Stomach (tissue), 9 donors: ENCODE data around the gene BPGM. TPM values are rescaled to one million over a fixed set of nuclear protein-coding genes. Genes with fewer than 3 reads are reported as not detected.

ENCODE experiments used
- DNase-seq, 2 donors: peaks; one replicate each; pipeline versions ENCODE4 v3.0.0 to v3.0.0-alpha.2; 2013 to 2019
- H3K27ac ChIP-seq, 5 donors: fragments of 200-600 bp in 4 of 5; sonication (generic) in 4 of 5; one replicate each; pipeline ENCODE4 v1.5.1; 2013 to 2019; ENCODE audit warnings: mild to moderate bottlenecking in 1 of 5, moderate library complexity in 1 of 5
- H3K27me3 ChIP-seq, 3 donors: fragments of 200-600 bp; sonication (generic); one replicate each; pipeline ENCODE4 v1.5.1; 2017 to 2019; ENCODE audit warnings: mixed run types in 1 of 3
- H3K36me3 ChIP-seq, 4 donors: fragments of 200-600 bp; sonication (generic); 1 replicate in 3 of 4; 2 replicates in 1 of 4; pipeline ENCODE4 v1.5.1; 2016 to 2019
- H3K4me1 ChIP-seq, 4 donors: fragments of 200-600 bp; sonication (generic); one replicate each; pipeline ENCODE4 v1.5.1; 2016 to 2019
- H3K4me3 ChIP-seq, 4 donors: fragments of 200-600 bp; sonication (generic) in 3 of 4; one replicate each; pipeline ENCODE4 v1.5.1; 2016 to 2019; ENCODE audit warnings: mild to moderate bottlenecking in 1 of 4
- H3K9me3 ChIP-seq, 4 donors: fragments of 200-600 bp; sonication (generic); one replicate each; pipeline ENCODE4 v1.5.1; 2016 to 2019
- EP300 ChIP-seq: sonication (generic); formaldehyde crosslinking; IDR thresholded peaks from one replicate; pipeline ENCODE4 v1.6.1; 2017; ENCODE audit warnings: antibody characterized with exemption
- POLR2A ChIP-seq, 4 donors: fragments of 450-650 bp; IDR thresholded peaks; one replicate each; pipeline ENCODE4 v1.6.1; 2016; ENCODE audit warnings: antibody characterized with exemption in 4 of 4, control low read depth in 2 of 4, mild to moderate bottlenecking in 1 of 4, moderate library complexity in 1 of 4
- POLR2AphosphoS5 ChIP-seq, 3 donors: sonication (generic); formaldehyde crosslinking; IDR thresholded peaks; one replicate each; pipeline ENCODE4 v1.6.1; 2016; ENCODE audit warnings: antibody characterized with exemption in 3 of 3
- WGBS, 5 donors: extraction: QIAGEN DNeasy Blood & Tissue Kit in 3 of 5; methylation state at CpG; one replicate each; pipeline versions ENCODE4 v1.1.5 to v1.1.7; 2013 to 2018; 5-methylcytosine and 5-hydroxymethylcytosine counted together
- intact Hi-C: fragments of 100-400 bp; cut with DNase I; formaldehyde crosslinking; loops from one replicate; pipeline ENCODE4 v1.15.1; 2023; ENCODE audit warnings: low total_unique reads
- polyA plus RNA-seq, 3 donors: library from polyadenylated mRNA; stranded (reverse); fragments of 200-250 nt; gene quantifications; one replicate each; pipeline ENCODE4 v1.2.3, GENCODE V29; 2013
- total RNA-seq, 5 donors: library from RNA; depleted of rRNA; stranded (reverse); fragments of >200 nt; gene quantifications; one replicate each; pipeline versions ENCODE4 v1.1.0 to v1.2.3, GENCODE V29; 2014 to 2016
- TF ChIP-seq, protein P1 (sequence below), 7 experiments: fragments of 450-650 bp in 4 of 7; fragments of 200-600 bp in 3 of 7; sonication (generic) in 3 of 7; IDR thresholded peaks; one replicate each; pipeline ENCODE4 v1.5.1; 2016 to 2019; ENCODE audit warnings: antibody characterized with exemption in 7 of 7, control low read depth in 2 of 7, mild to moderate bottlenecking in 1 of 7
- donor health status: healthy with polysubstance abuse.
- donor health status: Bipolar disorder and iron deficiency.
- donor health status: healthy.

The BPGM gene
- total and polyA plus RNA-seq, 8 donors: 4.7 to 47.3 (median 19.8) TPM

DNA sequence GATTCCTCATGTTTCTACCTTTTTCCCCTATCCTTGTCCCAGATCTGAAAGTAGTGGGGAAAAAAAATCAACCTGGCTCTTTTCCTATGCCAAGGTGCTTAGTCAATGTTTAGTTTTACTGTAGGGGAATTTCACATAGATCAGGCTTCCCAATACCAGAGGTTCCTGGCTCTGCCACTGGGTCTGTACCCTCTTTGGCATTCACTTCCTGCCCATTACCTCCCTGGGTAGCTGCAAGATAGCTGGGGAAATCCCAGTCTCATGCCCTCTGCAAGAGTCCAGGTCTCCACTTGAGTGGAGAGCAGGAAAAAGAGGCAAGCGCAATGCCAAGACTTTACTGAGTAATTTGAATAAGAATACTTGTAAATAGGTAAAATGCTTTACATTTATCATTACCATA is 3.5 kb upstream of the BPGM start:
- peak overlapping the region in 1 of 5 donors; percentile 35 for H3K27ac ChIP-seq
- TF ChIP-seq POLR2AphosphoS5 (IDR thresholded peaks at IDR 0.05) (peak in 1 of 3 donors; percentile 26), POLR2A (IDR thresholded peaks at IDR 0.05) (no peak)
- no peak overlapping the region for H3K4me3 ChIP-seq
- peak in 1 of 2 donors; percentile 34 for DNase-seq
- H3K36me3 ChIP-seq: no peaks in the 10 kb centered on the region
- no peaks in the 10 kb centered on the region for H3K9me3 ChIP-seq
- no peaks in the 10 kb centered on the region for H3K27me3 ChIP-seq
- 37 to 76% (median 57%) methylated on average over 1 of the region's 1 CpG for WGBS, 5 donors
- peaks cover 7 to 29% (median 22%) of the 10 kb centered on the region in 4 donors for H3K4me1 ChIP-seq
- intact Hi-C loops: no loop called here

DNA sequence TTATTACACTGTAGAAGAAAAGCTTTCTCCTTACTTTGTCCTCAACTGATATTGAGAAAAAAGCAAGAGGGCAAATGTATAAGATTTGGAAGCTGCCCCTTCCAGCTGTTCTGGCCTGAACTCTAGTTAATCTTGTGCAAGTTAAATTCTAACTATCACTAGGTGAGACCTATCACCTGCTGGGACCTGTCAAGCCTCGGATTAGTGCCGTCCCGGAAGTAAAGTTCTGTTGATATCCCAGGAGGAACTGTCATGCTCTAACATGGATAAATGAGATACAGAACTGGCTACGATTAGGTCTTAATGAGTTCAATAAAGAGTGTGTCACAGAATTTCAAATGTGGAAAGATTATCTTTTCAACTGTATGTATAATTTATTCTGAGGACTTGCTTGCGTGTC is 1.2 kb upstream of the BPGM start:
- Histone ChIP-seq H3K4me1 (peaks cover 7 to 48% (median 25%) of the 10 kb centered on the region in 4 donors), H3K27ac (peak overlapping the region in 4 of 5 donors; percentile 81 to 89 (median 86)), H3K9me3 (no peaks in the 10 kb centered on the region), H3K27me3 (no peaks in the 10 kb centered on the region), H3K4me3 (peak overlapping the region; percentile 64 to 71 (median 64)), H3K36me3 (no peaks in the 10 kb centered on the region)
- TF ChIP-seq POLR2AphosphoS5 (IDR thresholded peaks at IDR 0.05): no peak
- no peak for TF ChIP-seq EP300
- TF ChIP-seq, protein P1, sequence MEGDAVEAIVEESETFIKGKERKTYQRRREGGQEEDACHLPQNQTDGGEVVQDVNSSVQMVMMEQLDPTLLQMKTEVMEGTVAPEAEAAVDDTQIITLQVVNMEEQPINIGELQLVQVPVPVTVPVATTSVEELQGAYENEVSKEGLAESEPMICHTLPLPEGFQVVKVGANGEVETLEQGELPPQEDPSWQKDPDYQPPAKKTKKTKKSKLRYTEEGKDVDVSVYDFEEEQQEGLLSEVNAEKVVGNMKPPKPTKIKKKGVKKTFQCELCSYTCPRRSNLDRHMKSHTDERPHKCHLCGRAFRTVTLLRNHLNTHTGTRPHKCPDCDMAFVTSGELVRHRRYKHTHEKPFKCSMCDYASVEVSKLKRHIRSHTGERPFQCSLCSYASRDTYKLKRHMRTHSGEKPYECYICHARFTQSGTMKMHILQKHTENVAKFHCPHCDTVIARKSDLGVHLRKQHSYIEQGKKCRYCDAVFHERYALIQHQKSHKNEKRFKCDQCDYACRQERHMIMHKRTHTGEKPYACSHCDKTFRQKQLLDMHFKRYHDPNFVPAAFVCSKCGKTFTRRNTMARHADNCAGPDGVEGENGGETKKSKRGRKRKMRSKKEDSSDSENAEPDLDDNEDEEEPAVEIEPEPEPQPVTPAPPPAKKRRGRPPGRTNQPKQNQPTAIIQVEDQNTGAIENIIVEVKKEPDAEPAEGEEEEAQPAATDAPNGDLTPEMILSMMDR (IDR thresholded peaks at IDR 0.05): no peak
- TF ChIP-seq POLR2A (IDR thresholded peaks at IDR 0.05): no peak
- no peak for DNase-seq
- 29 to 45% (median 38%) methylated on average over 5 of the region's 5 CpGs for WGBS, 5 donors
- intact Hi-C loops: no loop called here

DNA sequence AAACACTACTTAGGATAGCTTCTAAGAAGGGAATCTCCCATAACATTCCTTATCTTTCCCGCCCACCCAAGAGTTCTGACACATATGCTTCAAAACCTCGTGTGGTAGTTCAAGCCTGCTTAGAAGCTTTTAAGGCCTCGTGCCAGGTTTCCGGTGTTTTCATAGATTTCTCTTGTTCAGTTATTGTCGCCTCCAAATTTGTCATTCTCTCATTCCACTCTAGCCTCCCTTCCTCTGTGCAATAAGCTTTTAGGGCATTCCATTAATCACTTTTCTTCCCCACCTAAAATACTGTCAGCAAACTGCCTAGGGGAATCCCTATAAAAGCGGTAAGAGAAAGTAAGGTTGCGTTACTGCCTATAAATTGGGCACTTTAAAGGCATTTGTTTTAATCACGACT is 718 bp upstream of the BPGM start:
- 1 to 3% (median 2%) methylated on average over 8 of the region's 8 CpGs for WGBS, 5 donors
- H3K36me3 ChIP-seq: no peaks in the 10 kb centered on the region
- H3K27me3 ChIP-seq: no peaks in the 10 kb centered on the region
- intact Hi-C loops: no loop called here
- peak overlapping the region; percentile 64 to 71 (median 64) for H3K4me3 ChIP-seq
- TF ChIP-seq EP300 (no peak), POLR2A (IDR thresholded peaks at IDR 0.05) (no peak), POLR2AphosphoS5 (IDR thresholded peaks at IDR 0.05) (no peak)
- TF ChIP-seq, protein P1 (IDR thresholded peaks at IDR 0.05): no peak
- DNase-seq: peak in 1 of 2 donors; percentile 54
- peaks cover 7 to 48% (median 25%) of the 10 kb centered on the region in 4 donors for H3K4me1 ChIP-seq
- peak overlapping the region in 4 of 5 donors; percentile 81 to 89 (median 86) for H3K27ac ChIP-seq
- H3K9me3 ChIP-seq: no peaks in the 10 kb centered on the region

DNA sequence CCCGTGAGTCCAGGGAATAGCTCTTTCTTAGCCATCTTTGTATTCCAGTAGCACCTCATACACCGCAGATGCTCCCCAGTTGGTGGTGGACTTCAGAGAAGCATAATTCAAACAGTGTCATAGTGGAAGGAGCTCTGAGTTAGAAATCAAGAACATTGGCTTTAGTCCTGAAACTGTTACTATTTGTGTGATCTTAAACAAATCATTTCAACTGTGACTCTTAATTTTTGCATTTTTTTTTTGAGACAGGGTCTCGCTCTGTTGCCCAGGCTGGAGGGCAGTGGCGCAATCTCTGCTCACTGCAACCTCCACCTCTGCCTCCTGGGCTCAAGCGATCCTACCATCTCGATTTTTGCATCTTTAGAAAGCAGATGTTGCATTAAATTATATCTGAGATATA is 1.8 kb downstream of the BPGM start:
- intact Hi-C loops: no loop called here
- no peak overlapping the region for H3K27ac ChIP-seq
- H3K27me3 ChIP-seq: no peaks in the 10 kb centered on the region
- no peak for TF ChIP-seq POLR2A (IDR thresholded peaks at IDR 0.05)
- no peak for TF ChIP-seq POLR2AphosphoS5 (IDR thresholded peaks at IDR 0.05)
- no peak for TF ChIP-seq EP300
- TF ChIP-seq, protein P1 (IDR thresholded peaks at IDR 0.05): no peak
- H3K9me3 ChIP-seq: no peaks in the 10 kb centered on the region
- DNase-seq: no peak
- peaks cover 7 to 41% (median 24%) of the 10 kb centered on the region in 4 donors for H3K4me1 ChIP-seq
- 92 to 96% (median 93%) methylated on average over 6 of the region's 6 CpGs for WGBS, 5 donors
- H3K4me3 ChIP-seq: no peak overlapping the region
- no peaks in the 10 kb centered on the region for H3K36me3 ChIP-seq

DNA sequence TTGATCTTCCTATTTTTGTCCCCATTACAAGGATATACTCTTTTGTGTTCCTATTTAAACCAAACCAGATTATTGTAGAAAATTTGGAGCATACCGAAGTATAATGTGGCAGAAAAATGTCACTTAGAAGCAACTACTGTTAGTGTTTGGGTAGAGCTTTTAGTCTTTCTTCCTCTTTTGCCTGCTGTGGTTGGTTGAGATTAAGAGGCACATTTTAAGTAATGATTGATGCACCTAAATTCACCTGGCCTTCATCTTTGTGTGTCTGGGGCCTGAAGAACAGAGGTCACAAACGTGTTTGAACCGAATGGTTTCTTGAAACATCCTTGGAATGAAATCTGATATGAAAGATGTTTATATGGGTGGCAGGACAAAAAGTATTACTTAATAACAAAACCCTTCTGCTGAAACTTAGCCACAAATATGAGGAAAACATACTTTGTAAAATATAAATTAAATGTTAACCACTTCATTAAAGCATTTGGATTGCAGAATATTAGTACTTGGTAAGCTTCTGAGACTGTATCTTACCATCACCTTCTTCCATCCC is 2.6 kb downstream of the BPGM start:
- Histone ChIP-seq H3K9me3 (no peaks in the 10 kb centered on the region), H3K27ac (no peak overlapping the region), H3K27me3 (no peaks in the 10 kb centered on the region), H3K4me1 (peaks cover 7 to 41% (median 23%) of the 10 kb centered on the region in 4 donors), H3K4me3 (no peak overlapping the region), H3K36me3 (no peaks in the 10 kb centered on the region)
- 49 to 87% (median 58%) methylated on average over 3 of the region's 3 CpGs for WGBS, 5 donors
- DNase-seq: no peak
- intact Hi-C loops: no loop called here
- TF ChIP-seq, protein P1 (IDR thresholded peaks at IDR 0.05): no peak
- no peak for TF ChIP-seq POLR2A (IDR thresholded peaks at IDR 0.05)
